GM18909 (cell line): ENCODE measurements around the gene C5orf15.
"Not testable (repeated sequence)": the region's sequence is repeated elsewhere in the genome, so short reads cannot be mapped to it uniquely, and the experiment has no call there.

Experiments
- ATAC-seq: cut with Tn5 transposase; IDR thresholded peaks from one replicate; pipeline ENCODE4 v1.9.1; 2021; ENCODE audit warnings: mild to moderate bottlenecking; ENCODE audit not compliant: unreplicated experiment, poor library complexity

The C5orf15 gene

DNA sequence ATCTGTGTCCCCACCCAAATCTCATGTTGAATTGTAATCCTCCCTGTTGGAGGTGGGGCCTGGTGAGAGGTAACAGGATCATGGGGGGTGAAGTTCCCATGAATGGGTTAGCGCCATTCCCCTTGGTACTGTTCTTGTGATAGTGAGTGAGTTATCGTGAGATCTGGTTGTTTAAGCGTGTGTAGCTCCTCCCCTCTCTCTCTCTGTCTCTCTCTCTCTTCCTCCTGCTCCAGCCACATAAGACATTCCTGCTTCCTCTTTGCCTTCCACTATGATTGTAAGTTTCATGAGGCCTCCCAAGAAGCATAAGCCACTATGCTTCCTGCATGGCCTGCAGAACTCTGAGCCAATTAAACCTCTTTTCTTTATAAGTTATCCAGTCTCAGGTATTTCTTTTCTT is 28.8 kb downstream of the C5orf15 start:
- no peak for ATAC-seq

DNA sequence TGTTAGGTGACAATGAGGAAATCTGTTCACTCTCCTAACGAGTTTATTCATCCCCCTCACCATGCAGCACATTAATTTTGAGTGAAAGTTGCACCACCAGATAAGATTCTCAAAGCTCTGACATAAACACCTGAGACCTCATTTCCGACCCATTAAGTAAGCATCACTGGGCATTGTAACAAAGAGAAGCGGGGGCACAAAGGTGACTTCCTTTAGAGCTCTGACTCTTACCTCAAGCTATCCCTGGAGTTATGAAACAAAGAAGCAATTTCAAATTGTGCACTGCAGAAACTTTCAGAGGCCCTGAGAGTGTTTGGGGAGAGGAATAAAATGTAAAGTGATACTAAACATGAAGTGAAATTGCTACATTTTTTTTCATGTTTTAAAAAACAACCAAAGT is 29.5 kb downstream of the C5orf15 start:
- ATAC-seq: peak; percentile 51

DNA sequence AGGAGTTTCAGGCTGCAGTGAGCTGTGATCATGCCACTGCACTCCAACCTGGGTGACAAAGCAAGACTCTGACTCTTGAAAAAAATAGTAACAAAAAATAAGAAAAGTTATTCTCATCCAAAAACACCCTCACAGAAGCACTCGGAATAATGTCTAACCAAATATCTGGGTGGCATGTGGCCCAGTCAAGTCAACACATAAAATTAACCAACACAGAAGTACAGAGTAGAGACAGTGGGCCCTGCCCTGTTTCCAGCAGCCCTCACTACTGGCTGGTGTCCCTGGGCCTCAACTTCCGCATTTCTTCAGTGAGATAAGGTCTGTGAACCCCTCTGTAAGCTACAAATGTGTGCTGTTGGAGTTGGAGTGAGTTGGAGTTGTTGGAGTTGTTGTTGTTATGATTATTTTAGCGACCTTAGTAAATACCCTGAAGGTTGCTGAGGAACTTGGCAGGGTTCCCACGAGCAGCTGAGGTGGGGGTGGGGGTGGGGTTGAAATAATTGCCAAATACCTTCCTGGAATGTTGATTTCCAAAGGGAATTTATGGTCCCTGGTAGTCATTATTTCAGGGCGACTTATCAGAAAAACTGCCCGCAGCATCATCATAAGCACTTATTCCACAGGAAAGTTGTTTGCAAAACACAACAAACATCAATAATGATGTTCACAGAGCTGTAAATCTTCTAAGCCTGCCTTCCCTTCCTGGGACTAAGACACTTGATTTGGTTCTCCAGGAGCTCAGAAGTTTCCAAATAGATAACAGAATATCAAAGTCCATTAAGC is 30.2 kb downstream of the C5orf15 start:
- no peak for ATAC-seq

DNA sequence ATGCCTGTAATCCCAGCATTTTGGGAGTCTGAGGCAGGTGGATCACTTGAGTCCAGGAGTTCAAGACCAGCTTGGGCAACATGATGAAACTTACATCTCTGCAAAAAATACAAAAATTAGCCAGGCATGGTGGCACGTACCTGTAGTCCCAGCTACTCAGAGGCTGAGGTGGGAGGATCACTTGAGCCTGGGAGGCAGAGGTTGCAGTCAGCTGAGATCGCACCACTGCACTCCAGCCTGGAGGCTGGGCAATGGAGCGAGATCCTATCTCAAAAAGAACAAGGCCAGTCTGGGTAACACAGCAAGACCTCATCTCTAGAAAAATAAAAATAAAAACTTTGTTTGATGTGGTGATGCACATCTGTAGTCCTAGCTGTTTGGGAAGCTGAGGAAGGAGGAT is 30.8 kb downstream of the C5orf15 start:
- ATAC-seq: not testable (repeated sequence)

GRCh38 chr5:133936651-133937015 is 31.8 kb downstream of the C5orf15 start:
- ATAC-seq: no peak

- ATAC-seq: not testable (repeated sequence)
Measured at GRCh38 chr5:133935991-133936650, 32.3 kb downstream of the C5orf15 start.

- ATAC-seq: no peak
Measured at GRCh38 chr5:133935667-133935940, 32.8 kb downstream of the C5orf15 start.

- ATAC-seq: no peak
Measured at GRCh38 chr5:133934822-133935666, 33.4 kb downstream of the C5orf15 start.

GRCh38 chr5:133934311-133934710 is 34.1 kb downstream of the C5orf15 start:
- no peak for ATAC-seq

DNA sequence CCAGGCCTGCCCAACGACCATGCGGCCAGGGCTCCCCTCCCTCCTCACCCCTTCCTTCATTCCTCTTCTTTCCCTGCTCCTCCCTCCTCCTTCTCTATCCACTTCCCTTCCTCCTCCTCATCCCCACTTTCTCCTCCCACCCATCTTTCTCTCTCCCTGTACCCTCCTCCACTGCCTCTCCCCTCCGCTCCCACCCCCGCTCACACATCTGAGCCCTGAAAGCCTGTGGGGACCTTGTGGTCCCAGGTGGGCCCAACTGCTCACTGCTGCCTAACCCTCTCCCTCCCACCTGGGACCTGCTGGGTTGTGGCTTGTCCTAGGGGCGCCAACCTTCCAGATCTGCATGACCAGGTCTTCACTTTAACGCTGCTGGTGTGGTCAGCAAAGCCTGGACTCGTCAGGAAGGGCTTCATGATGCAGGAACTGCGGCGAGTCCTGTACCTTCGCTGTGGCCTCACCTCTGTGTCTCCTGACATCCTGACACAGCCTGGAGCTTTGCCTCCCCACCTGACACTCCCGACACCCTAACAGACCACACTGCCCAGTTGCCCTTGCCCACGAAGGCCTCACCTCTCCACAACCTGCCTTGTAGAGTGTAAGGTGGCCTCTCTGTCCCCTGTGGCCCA is 34.6 kb downstream of the C5orf15 start:
- no peak for ATAC-seq

GRCh38 chr5:133933169-133933509 is 35.3 kb downstream of the C5orf15 start:
- no peak for ATAC-seq

DNA sequence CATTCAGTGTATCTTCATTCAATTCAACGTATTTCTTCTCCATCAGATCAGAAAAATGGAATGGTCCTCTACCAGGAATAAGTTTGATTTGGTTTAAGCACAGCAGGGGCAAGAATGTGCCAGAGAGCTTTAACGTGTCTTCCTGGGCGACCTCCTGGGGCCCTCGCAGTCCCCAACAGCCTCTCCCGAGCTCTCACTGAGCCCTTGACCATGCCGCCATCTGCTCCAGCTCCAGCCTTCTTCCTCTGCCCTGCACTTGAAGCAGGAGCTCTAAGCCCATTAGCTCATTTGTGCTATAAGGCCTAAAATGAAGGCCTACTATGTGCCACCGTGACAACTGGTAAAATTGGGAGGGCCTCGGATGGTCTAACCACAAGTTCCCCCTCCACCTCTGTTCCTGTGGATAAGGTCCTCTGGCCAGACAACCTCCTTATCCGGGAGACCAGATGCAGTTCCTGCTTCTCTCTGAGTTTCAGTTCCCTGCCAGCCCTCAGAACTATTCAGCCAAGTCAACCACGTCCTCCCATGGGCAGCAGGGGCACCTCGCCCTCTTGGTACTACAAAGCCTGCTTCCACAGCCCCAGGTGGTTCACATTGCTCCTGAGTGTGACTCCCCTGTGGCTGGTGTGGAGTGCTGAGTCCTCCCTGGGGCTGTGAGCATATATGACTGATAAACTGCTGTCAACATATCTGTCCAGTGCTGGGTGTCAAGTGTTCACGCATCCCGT is 35.8 kb downstream of the C5orf15 start:
- peak; percentile 36 for ATAC-seq

- no peak for ATAC-seq
Measured at GRCh38 chr5:133931546-133931945, 36.9 kb downstream of the C5orf15 start.

- no peak for ATAC-seq
Measured at GRCh38 chr5:133930813-133931090, 37.7 kb downstream of the C5orf15 start.

- ATAC-seq: peak; percentile 46
Measured at GRCh38 chr5:133930061-133930812, 38.2 kb downstream of the C5orf15 start.

DNA sequence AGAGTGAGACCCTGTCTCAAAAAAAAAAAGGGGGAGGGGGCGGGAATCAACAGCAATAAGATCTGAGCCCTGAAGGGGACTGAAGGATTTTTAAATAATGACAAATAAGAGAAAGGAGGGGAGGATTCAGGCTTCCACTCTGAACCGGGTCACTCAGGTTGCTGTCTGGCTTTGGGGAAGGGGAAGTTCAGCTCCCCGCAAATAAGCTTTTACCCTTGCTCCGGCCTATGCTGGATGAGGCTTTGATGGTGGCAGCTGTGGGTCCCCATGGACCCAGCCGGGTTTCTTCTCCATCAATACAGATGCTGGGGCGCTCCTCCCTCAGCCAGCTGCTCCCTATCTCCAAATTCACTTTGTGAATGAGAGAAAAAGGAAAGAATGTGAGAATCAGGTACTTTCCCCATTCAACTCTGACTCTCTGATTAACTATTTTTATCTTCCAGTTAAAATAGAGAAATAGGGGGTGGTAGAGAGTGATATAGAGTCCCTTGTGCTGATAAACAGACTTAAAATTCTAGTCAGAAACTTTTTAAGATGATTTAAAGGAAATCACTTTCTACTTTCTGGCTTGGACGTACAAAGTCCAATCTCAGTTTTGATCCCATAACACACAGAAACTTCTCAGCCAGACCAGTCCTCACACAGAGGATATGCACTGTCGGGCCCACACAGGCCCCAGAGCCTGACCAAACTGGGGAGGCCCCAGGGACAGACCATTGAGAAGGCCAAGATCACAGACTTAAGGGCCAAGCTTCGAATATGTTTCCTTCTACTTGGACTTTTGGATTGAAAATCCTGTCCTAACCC is 39.6 kb downstream of the C5orf15 start:
- ATAC-seq: no peak

DNA sequence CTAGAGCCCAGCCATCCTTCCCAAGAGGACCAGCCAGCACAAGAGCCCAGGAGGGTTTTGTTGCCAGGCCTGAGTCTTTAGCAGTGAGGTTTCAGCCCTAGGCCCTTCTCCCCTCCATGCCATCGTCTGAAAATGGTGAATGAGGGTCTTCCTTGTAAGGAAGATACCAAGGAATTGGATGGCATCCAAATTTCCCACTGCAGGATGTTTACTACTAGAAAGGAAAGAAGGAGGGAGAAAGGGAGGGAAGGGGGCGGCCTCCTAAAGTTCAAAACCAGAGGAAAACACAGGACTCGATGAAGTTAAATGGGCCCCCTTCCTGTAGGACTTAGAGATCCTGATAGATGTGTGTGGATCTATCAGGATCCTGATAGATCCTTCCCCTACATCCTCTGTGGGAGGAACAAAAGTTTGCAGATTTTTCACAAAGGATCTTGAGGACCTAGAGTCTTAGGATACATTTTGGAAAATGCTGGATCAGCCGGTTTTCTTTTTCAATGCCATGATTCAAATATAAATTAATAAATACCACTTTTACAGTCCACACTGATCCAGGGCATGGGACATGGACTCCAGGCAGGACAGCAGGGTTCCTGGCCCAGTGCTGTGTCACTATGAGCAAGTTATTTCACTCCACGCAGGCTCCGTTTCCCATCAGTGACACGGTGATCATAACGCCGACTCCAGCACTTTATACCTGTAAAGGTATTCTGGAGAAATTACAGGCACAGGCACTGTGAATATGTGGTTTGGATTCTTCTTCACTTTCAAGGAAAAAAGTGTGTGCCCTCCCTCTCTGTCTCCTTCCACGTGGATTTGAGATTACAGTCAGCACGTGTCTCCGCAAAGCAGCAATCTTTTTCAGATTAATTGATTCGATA is 40.9 kb downstream of the C5orf15 start:
- ATAC-seq: no peak
